Measurements from ENCODE around the gene CLASP1.
"Not testable (repeated sequence)": the region's sequence is repeated elsewhere in the genome, so short reads cannot be mapped to it uniquely, and the experiment has no call there.

CLASP1 gene

GRCh38 chr2:121376535-121377250 lies 272.6 kb downstream of the CLASP1 start:
- Mint-ChIP-seq H3K27ac (no peak overlapping the region), H3K4me1 (peaks cover 7% of the 10 kb centered on the region), H3K4me3 (no peak overlapping the region), H3K36me3 (peaks cover 65% of the 10 kb centered on the region), H3K27me3 (no peaks in the 10 kb centered on the region), H3K9me3 (peaks cover 3% of the 10 kb centered on the region)
- no peak for ATAC-seq (ENCODE audit: low read depth)
- no peak for DNase-seq (ENCODE audit: low spot score in 2 of 2)

- H3K9me3 Mint-ChIP-seq: peaks cover 3% of the 10 kb centered on the region
- DNase-seq (ENCODE audit: low spot score in 2 of 2) (no peak), ATAC-seq (ENCODE audit: low read depth) (no peak)
- H3K4me3 Mint-ChIP-seq: no peak overlapping the region
- H3K36me3 Mint-ChIP-seq: peaks cover 61% of the 10 kb centered on the region
- H3K27ac Mint-ChIP-seq: no peak overlapping the region
- H3K4me1 Mint-ChIP-seq: peaks cover 7% of the 10 kb centered on the region
- H3K27me3 Mint-ChIP-seq: no peaks in the 10 kb centered on the region
These were observed 273.6 kb downstream of the CLASP1 start for GRCh38 chr2:121375621-121376159.

GRCh38 chr2:121374412-121375075 lies 274.7 kb downstream of the CLASP1 start:
- H3K27ac Mint-ChIP-seq; ATAC-seq (ENCODE audit: low read depth): not testable (repeated sequence)

GRCh38 chr2:121372721-121373353 lies 276.4 kb downstream of the CLASP1 start:
- H3K4me1 Mint-ChIP-seq: peaks cover 7% of the 10 kb centered on the region
- H3K27ac Mint-ChIP-seq: peak overlapping the region; percentile 36
- H3K36me3 Mint-ChIP-seq: peaks cover 48% of the 10 kb centered on the region
- H3K4me3 Mint-ChIP-seq: no peak overlapping the region
- DNase-seq (ENCODE audit: low spot score in 2 of 2) (no peak), ATAC-seq (ENCODE audit: low read depth) (peak; percentile 55)
- H3K27me3 Mint-ChIP-seq: no peaks in the 10 kb centered on the region
- peaks cover 3% of the 10 kb centered on the region for H3K9me3 Mint-ChIP-seq

More at GRCh38 chr2:121374412-121375075, 274.7 kb downstream of the CLASP1 start:
- not testable (repeated sequence) for H3K4me1 Mint-ChIP-seq; H3K4me3 Mint-ChIP-seq; H3K27me3 Mint-ChIP-seq; DNase-seq (ENCODE audit: low spot score in 2 of 2); H3K9me3 Mint-ChIP-seq
- peaks cover 53% of the 10 kb centered on the region for H3K36me3 Mint-ChIP-seq

GRCh38 chr2:121372082-121372481 lies 277.2 kb downstream of the CLASP1 start:
- DNase-seq (ENCODE audit: low spot score in 2 of 2) (no peak), ATAC-seq (ENCODE audit: low read depth) (no peak)
- Mint-ChIP-seq H3K27me3 (no peaks in the 10 kb centered on the region), H3K36me3 (peaks cover 43% of the 10 kb centered on the region), H3K9me3 (peaks cover 3% of the 10 kb centered on the region), H3K27ac (peak overlapping the region; percentile 36), H3K4me1 (peaks cover 7% of the 10 kb centered on the region), H3K4me3 (no peak overlapping the region)

GRCh38 chr2:121368836-121369235 lies 280.4 kb downstream of the CLASP1 start:
- no peaks in the 10 kb centered on the region for H3K9me3 Mint-ChIP-seq
- DNase-seq (ENCODE audit: low spot score in 2 of 2) (no peak), ATAC-seq (ENCODE audit: low read depth) (no peak)
- H3K4me1 Mint-ChIP-seq: peaks cover 7% of the 10 kb centered on the region
- H3K36me3 Mint-ChIP-seq: peaks cover 39% of the 10 kb centered on the region
- no peak overlapping the region for H3K27ac Mint-ChIP-seq
- H3K4me3 Mint-ChIP-seq: no peak overlapping the region
- H3K27me3 Mint-ChIP-seq: no peaks in the 10 kb centered on the region

GRCh38 chr2:121368155-121368554 lies 281.1 kb downstream of the CLASP1 start:
- no peak overlapping the region for H3K27ac Mint-ChIP-seq
- DNase-seq (ENCODE audit: low spot score in 2 of 2) (no peak), ATAC-seq (ENCODE audit: low read depth) (no peak)
- H3K4me3 Mint-ChIP-seq: no peak overlapping the region
- peaks cover 7% of the 10 kb centered on the region for H3K4me1 Mint-ChIP-seq
- H3K27me3 Mint-ChIP-seq: no peaks in the 10 kb centered on the region
- no peaks in the 10 kb centered on the region for H3K9me3 Mint-ChIP-seq
- H3K36me3 Mint-ChIP-seq: peaks cover 36% of the 10 kb centered on the region

- no peak overlapping the region for H3K27ac Mint-ChIP-seq
- H3K36me3 Mint-ChIP-seq: peaks cover 31% of the 10 kb centered on the region
- H3K4me3 Mint-ChIP-seq: no peak overlapping the region
- no peak for DNase-seq (ENCODE audit: low spot score in 2 of 2)
- no peak for ATAC-seq (ENCODE audit: low read depth)
- H3K4me1 Mint-ChIP-seq: no peaks in the 10 kb centered on the region
- no peaks in the 10 kb centered on the region for H3K9me3 Mint-ChIP-seq
- no peaks in the 10 kb centered on the region for H3K27me3 Mint-ChIP-seq
These were observed 281.9 kb downstream of the CLASP1 start for GRCh38 chr2:121367246-121367900.

- Mint-ChIP-seq H3K4me1 (no peaks in the 10 kb centered on the region), H3K27ac (peak overlapping the region; percentile 23), H3K9me3 (no peaks in the 10 kb centered on the region), H3K27me3 (no peaks in the 10 kb centered on the region), H3K4me3 (no peak overlapping the region), H3K36me3 (peaks cover 28% of the 10 kb centered on the region)
- DNase-seq (ENCODE audit: low spot score in 2 of 2): no peak
- ATAC-seq (ENCODE audit: low read depth): no peak
These were observed 283.2 kb downstream of the CLASP1 start for GRCh38 chr2:121366040-121366439.

GRCh38 chr2:121365061-121365460 lies 284.2 kb downstream of the CLASP1 start:
- ATAC-seq (ENCODE audit: low read depth) (no peak), DNase-seq (ENCODE audit: low spot score in 2 of 2) (no peak)
- peaks cover 31% of the 10 kb centered on the region for H3K36me3 Mint-ChIP-seq
- H3K4me1 Mint-ChIP-seq: no peaks in the 10 kb centered on the region
- H3K4me3 Mint-ChIP-seq: no peak overlapping the region
- H3K27me3 Mint-ChIP-seq: no peaks in the 10 kb centered on the region
- no peaks in the 10 kb centered on the region for H3K9me3 Mint-ChIP-seq
- no peak overlapping the region for H3K27ac Mint-ChIP-seq

GRCh38 chr2:121363632-121364420 lies 285.4 kb downstream of the CLASP1 start:
- Mint-ChIP-seq H3K9me3 (no peaks in the 10 kb centered on the region), H3K27ac (no peak overlapping the region), H3K36me3 (peaks cover 32% of the 10 kb centered on the region), H3K4me1 (no peaks in the 10 kb centered on the region), H3K4me3 (no peak overlapping the region), H3K27me3 (no peaks in the 10 kb centered on the region)
- no peak for ATAC-seq (ENCODE audit: low read depth)
- no peak for DNase-seq (ENCODE audit: low spot score in 2 of 2)

- Mint-ChIP-seq H3K4me1 (no peaks in the 10 kb centered on the region), H3K4me3 (no peak overlapping the region), H3K27me3 (no peaks in the 10 kb centered on the region), H3K27ac (no peak overlapping the region), H3K36me3 (peaks cover 33% of the 10 kb centered on the region), H3K9me3 (no peaks in the 10 kb centered on the region)
- DNase-seq (ENCODE audit: low spot score in 2 of 2) (no peak), ATAC-seq (ENCODE audit: low read depth) (no peak)
These were observed 286.5 kb downstream of the CLASP1 start for GRCh38 chr2:121362774-121363173.

GRCh38 chr2:121362226-121362625 lies 287.0 kb downstream of the CLASP1 start:
- Mint-ChIP-seq H3K9me3 (no peaks in the 10 kb centered on the region), H3K4me3 (no peak overlapping the region), H3K27ac (no peak overlapping the region), H3K36me3 (peaks cover 34% of the 10 kb centered on the region), H3K4me1 (no peaks in the 10 kb centered on the region), H3K27me3 (no peaks in the 10 kb centered on the region)
- DNase-seq (ENCODE audit: low spot score in 2 of 2) (no peak), ATAC-seq (ENCODE audit: low read depth) (no peak)
